GM12878 (cell line): ENCODE results near the gene MTRF1L. TPM values are rescaled to one million over a fixed set of nuclear protein-coding genes. Genes with fewer than 3 reads are reported as not detected.

ENCODE experiments used
- ATAC-seq: fragments of 200-7000 bp; cut with Tn5 transposase; 3 replicates; pipeline ENCODE4 v1.9.1; 2020; ENCODE audit warnings: mild to moderate bottlenecking, moderate library complexity
- BruUV-seq: library from RNA; stranded (reverse); fragments of 400-500 nt; replicated peaks from 2 replicates; lab custom pipeline; 2021; lab: Mats Ljungman, UMichigan
- CTCF ChIA-PET: fragments of 300-600 bp; sonication (Branson Sonifier 250); formaldehyde crosslinking; extraction: SDS; loops from one replicate; lab custom pipeline; 2021; ENCODE audit warnings: inconsistent platforms; lab: Yijun Ruan, JAX
- POLR2A ChIA-PET: fragments of 350-600 bp; formaldehyde crosslinking; extraction: SDS; loops from one replicate; lab custom pipeline; 2021; ENCODE audit warnings: inconsistent platforms; lab: Charles Lee
- RAD21 ChIA-PET: fragments of 300-600 bp; sonication (Branson Sonifier 250); formaldehyde crosslinking; loops from one replicate; lab custom pipeline; 2023; ENCODE audit warnings: antibody characterized with exemption; ENCODE audit not compliant: unreplicated experiment; lab: Charles Lee
- SMC1A ChIA-PET: fragments of 300-600 bp; sonication (Branson Sonifier 250); formaldehyde crosslinking; loops from one replicate; lab custom pipeline; 2023; ENCODE audit not compliant: unreplicated experiment, uncharacterized antibody; lab: Charles Lee
- DNase-seq: peaks from one replicate; pipeline ENCODE4 v3.0.0-alpha.2; 2011; ENCODE audit warnings: low read depth, low spot score
- FAIRE-seq: peaks from 3 replicates; lab custom pipeline; 2011; peaks lifted over from hg19 to GRCh38; lab: Jason Lieb, UNC
- H2AFZ ChIP-seq: 2 replicates; pipeline ENCODE4 v1.6.0; 2011; ENCODE audit warnings: low read depth, low read length, control low read depth; ENCODE audit not compliant: control insufficient read depth
- H3K27ac ChIP-seq: 2 replicates; pipeline ENCODE4 v1.5.1; 2011; ENCODE audit warnings: control low read depth; ENCODE audit not compliant: control insufficient read depth, insufficient read depth
- H3K27me3 ChIP-seq, 2 experiments: replicated peaks in 1 of 2; 2 replicates each; pipeline versions ENCODE4 v1.6.0 to v1.6.1; 2011; ENCODE audit warnings: low read length in 1 of 2; ENCODE audit not compliant: control insufficient read depth in 2 of 2, insufficient read depth in 2 of 2
- H3K36me3 ChIP-seq, 2 experiments: 2 replicates each; pipeline ENCODE4 v1.5.1; 2011; ENCODE audit warnings: low read length in 1 of 2; ENCODE audit not compliant: control insufficient read depth in 2 of 2, insufficient read depth in 2 of 2
- H3K4me1 ChIP-seq: 2 replicates; pipeline ENCODE4 v1.6.1; 2011; ENCODE audit warnings: mild to moderate bottlenecking, low read length, moderate library complexity, mixed read lengths; ENCODE audit not compliant: control insufficient read depth, insufficient read depth
- H3K4me2 ChIP-seq: 2 replicates; pipeline ENCODE4 v1.6.0; 2011; ENCODE audit warnings: control low read depth; ENCODE audit not compliant: control insufficient read depth, insufficient read depth
- H3K4me3 ChIP-seq: fragments of 200-600 bp; sonication (generic); 2 replicates; pipeline ENCODE4 v1.5.1; 2016
- H3K79me2 ChIP-seq: 2 replicates; pipeline ENCODE4 v1.6.0; 2011; ENCODE audit warnings: low read length; ENCODE audit not compliant: control insufficient read depth, insufficient read depth
- H3K9ac ChIP-seq: 2 replicates; pipeline ENCODE4 v1.8.0; 2011; ENCODE audit warnings: low read length, control low read depth, mixed read lengths; ENCODE audit not compliant: control insufficient read depth, insufficient read depth
- H3K9me3 ChIP-seq: replicated peaks from 3 replicates; pipeline ENCODE4 v1.5.1; 2011; ENCODE audit warnings: mild to moderate bottlenecking, low read length; ENCODE audit not compliant: control insufficient read depth, insufficient read depth
- H4K20me1 ChIP-seq: 2 replicates; pipeline ENCODE4 v1.6.0; 2011; ENCODE audit not compliant: control insufficient read depth, insufficient read depth
- ATF7 ChIP-seq: fragments of 450-650 bp; IDR thresholded peaks from 2 replicates; pipeline ENCODE4 v1.6.1; 2016; ENCODE audit warnings: low read depth, mild to moderate bottlenecking
- BCL11A ChIP-seq: IDR thresholded peaks from 2 replicates; pipeline ENCODE4 v1.6.1; 2011; ENCODE audit warnings: low read depth, low read length
- FOXK2 ChIP-seq: fragments of 450-650 bp; IDR thresholded peaks from 2 replicates; pipeline ENCODE4 v1.6.1; 2017; ENCODE audit warnings: mild to moderate bottlenecking, moderate library complexity
- GABPA ChIP-seq: IDR thresholded peaks from 2 replicates; pipeline ENCODE4 v1.6.1; 2014; ENCODE audit warnings: antibody characterized with exemption, low read depth, mild to moderate bottlenecking, inconsistent platforms
- HDGF ChIP-seq: fragments of 450-650 bp; IDR thresholded peaks from 2 replicates; pipeline ENCODE4 v1.6.1; 2016; ENCODE audit warnings: antibody characterized with exemption
- IRF4 ChIP-seq: IDR thresholded peaks from 2 replicates; pipeline ENCODE4 v1.6.1; 2011; ENCODE audit warnings: low read depth, low read length
- MAX ChIP-seq: IDR thresholded peaks from 2 replicates; pipeline ENCODE4 v1.6.1; 2012; ENCODE audit warnings: low read depth, low read length, improper control_type of control experiment
- SIN3A ChIP-seq: IDR thresholded peaks from 2 replicates; pipeline ENCODE4 v1.6.1; 2012; ENCODE audit warnings: low read depth, low read length, improper control_type of control experiment
- SIX5 ChIP-seq: IDR thresholded peaks from 2 replicates; pipeline ENCODE4 v1.6.1; 2011; ENCODE audit warnings: mild to moderate bottlenecking, low read depth, low read length, moderate library complexity; ENCODE audit not compliant: severe bottlenecking
- SRF ChIP-seq, 2 experiments: IDR thresholded peaks; 2 replicates each; pipeline ENCODE4 v1.6.1; 2011; ENCODE audit warnings: low read depth in 2 of 2, low read length in 2 of 2, mild to moderate bottlenecking in 1 of 2, moderate library complexity in 1 of 2
- ZNF384 ChIP-seq: IDR thresholded peaks from 2 replicates; pipeline ENCODE4 v1.6.1; 2012; ENCODE audit warnings: low read depth, mild to moderate bottlenecking, low read length, improper control_type of control experiment, borderline replicate concordance
- WGBS: methylation state at CpG from one replicate; pipeline ENCODE4 v1.1.6; 2016; ENCODE audit warnings: low lambda C conversion rate; ENCODE audit not compliant: insufficient replicate concordance, insufficient coverage; ENCODE audit errors: missing lambda C conversion rate; 5-methylcytosine and 5-hydroxymethylcytosine counted together
- in situ Hi-C: fragments of 300-500 bp; cut with MboI; formaldehyde crosslinking; loops from 9 replicates; pipeline ENCODE4 v1.14.3; 2018; ENCODE audit warnings: mixed read lengths
- intact Hi-C: fragments of 100-400 bp; cut with micrococcal nuclease; formaldehyde crosslinking; loops from one replicate; pipeline ENCODE4 v1.14.2; 2022; ENCODE audit not compliant: unreplicated experiment
- polyA plus RNA-seq, 11 experiments: library from polyadenylated mRNA; depleted of rRNA in 4 of 11; unstranded in 6 of 11; stranded (reverse) in 5 of 11; fragments of >200 nt; fragmentation: Nextera tagmentation in 4 of 11; fragmentation: Illumina TruSeq in 1 of 11; extraction: Ambion mirVana in 4 of 11; extraction: Trizol in 1 of 11; gene quantifications; 1 replicate in 1 of 11; 2 replicates in 10 of 11; pipeline versions ENCODE4 v1.2.1 to v1.2.3, GENCODE V29; 2011 to 2016; ENCODE audit warnings: inconsistent platforms in 2 of 11, missing spikeins in 2 of 11, low read depth in 1 of 11
- total RNA-seq, 4 experiments: library from RNA; depleted of rRNA in 3 of 4; stranded (reverse); fragments of >200 nt in 3 of 4; fragmentation: Illumina TruSeq in 1 of 4; extraction: Trizol in 1 of 4; gene quantifications; 2 replicates each; pipeline versions ENCODE4 v1.2.1 to v1.2.3, GENCODE V29; 2013 to 2021
- TF ChIP-seq, protein P1 (sequence below): IDR thresholded peaks from 2 replicates; pipeline ENCODE4 v1.6.1; 2011; ENCODE audit warnings: mild to moderate bottlenecking, low read depth, low read length, moderate library complexity; ENCODE audit not compliant: insufficient replicate concordance
- TF ChIP-seq, protein P2 (sequence below): fragments of 150-350 bp; IDR thresholded peaks from 2 replicates; pipeline ENCODE4 v1.6.1; 2014; ENCODE audit warnings: mild to moderate bottlenecking, low read depth, low read length

The MTRF1L gene
- total and polyA plus RNA-seq, 10 of the 15 experiments (the other 5 are each of a cell fraction or from before 2014, with no cell fraction given) = 5.1 to 21.6 (median 16.1) TPM

DNA sequence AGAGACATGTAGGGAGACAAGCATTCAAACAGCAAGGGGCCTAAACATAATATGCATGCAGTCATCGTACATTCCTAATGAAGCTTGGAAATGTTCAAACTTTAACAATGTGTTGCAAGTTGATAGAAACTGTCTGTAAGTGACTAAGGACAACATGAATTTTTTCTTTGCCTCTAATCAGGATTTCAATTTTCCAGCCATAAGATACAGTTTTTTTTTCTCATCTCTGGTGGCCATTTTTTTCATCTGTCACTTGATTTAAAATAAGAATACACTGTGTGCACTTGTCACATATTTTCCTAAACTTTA is 22.2 kb upstream of the MTRF1L start:
- no peak overlapping the region for H2AFZ ChIP-seq
- FAIRE-seq (peak; percentile 49), DNase-seq (no peak), ATAC-seq (no peak)
- H3K9me3 ChIP-seq = no peaks in the 10 kb centered on the region
- POLR2A ChIA-PET = interaction anchor here (0.7 kb wide), 2 partner anchors 75 to 210 kb away, joined by 4 read pairs; no protein-coding TSS in a partner anchor
- no peaks in the 10 kb centered on the region for H3K4me1 ChIP-seq
- RAD21 ChIA-PET = interaction anchor here (0.8 to 2.4 kb wide), 5 partner anchors 51 to 83 kb away, joined by 3 to 16 read pairs (median 5); no protein-coding TSS in a partner anchor
- WGBS = 0% methylated on average over 1 of the region's 1 CpG
- no TSS peak for BruUV-seq
- H3K4me3 ChIP-seq = no peak overlapping the region
- in situ Hi-C loops (loop anchor here (5.0 kb wide), 1 partner anchor 157 kb away; no protein-coding TSS in a partner anchor), intact Hi-C loops (loop anchor here (1.0 to 10.0 kb wide), 4 partner anchors 52 to 470 kb away; no protein-coding TSS in a partner anchor)
- CTCF ChIA-PET = interaction anchor here (0.7 to 4.9 kb wide), 17 partner anchors 15 to 326 kb away, joined by 3 to 47 read pairs (median 4); partner anchors contain the start of gene VIP
- no peaks in the 10 kb centered on the region; a peak in 1 of 4 replicates for H3K27me3 ChIP-seq
- no peaks in the 10 kb centered on the region for H3K36me3 ChIP-seq
- SMC1A ChIA-PET = interaction anchor here (0.6 to 3.4 kb wide), 5 partner anchors 23 to 77 kb away, joined by 3 to 23 read pairs (median 7); no protein-coding TSS in a partner anchor
- no peak overlapping the region for H3K4me2 ChIP-seq
- no peak overlapping the region for H3K27ac ChIP-seq
- H3K79me2 ChIP-seq = no peaks in the 10 kb centered on the region
- TF ChIP-seq SIN3A (no peak), FOXK2 (no peak), ATF7 (no peak), MAX (no peak)
- H4K20me1 ChIP-seq = no peaks in the 10 kb centered on the region
- H3K9ac ChIP-seq = no peak overlapping the region

DNA sequence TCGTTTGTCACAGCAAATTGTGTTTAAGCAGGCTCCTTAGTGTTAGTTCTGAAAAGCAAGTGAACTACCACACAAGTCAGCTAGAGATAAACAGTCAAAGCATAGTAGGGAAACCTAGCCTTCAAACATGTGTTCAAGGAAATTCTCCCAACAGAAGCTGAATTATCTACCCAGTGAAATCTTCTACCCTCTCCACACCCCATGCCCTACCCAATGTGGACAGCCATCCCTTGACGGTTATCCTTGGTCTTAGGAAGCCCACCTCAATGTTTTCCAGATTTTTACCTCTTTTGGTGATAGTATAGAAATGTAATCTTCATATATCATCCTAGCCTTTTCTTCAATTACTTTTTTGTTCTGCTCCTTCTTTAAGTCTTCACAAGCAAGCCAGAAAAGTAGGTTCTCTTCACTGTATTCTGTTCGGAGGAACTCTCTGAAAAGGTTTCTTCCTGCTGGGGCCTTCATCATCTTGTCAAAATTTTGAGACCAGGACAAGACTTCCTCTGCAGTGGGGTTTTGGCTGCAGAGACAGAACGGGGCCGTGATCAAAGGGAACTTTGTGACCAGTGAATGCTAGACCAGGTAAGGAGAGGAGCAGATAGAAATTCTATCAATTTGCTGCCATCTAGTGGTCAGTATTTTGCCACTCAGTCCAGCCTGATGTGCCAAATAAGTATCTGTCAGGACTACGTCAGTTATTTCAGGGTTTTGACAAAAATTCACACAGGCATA is 21.6 kb upstream of the MTRF1L start:
- ChIA-PET CTCF (interaction anchor here (0.7 to 4.9 kb wide), 19 partner anchors 16 to 274 kb away, joined by 3 to 47 read pairs (median 4); partner anchors contain the start of gene VIP), RAD21 (interaction anchor here (0.8 to 1.8 kb wide), 3 partner anchors 51 to 73 kb away, joined by 5 to 16 read pairs (median 5); no protein-coding TSS in a partner anchor), POLR2A (no interaction called here), SMC1A (interaction anchor here (0.6 to 3.4 kb wide), 4 partner anchors 23 to 76 kb away, joined by 3 to 23 read pairs (median 6); no protein-coding TSS in a partner anchor)
- DNase-seq = peak; percentile 45
- in situ Hi-C loops (loop anchor here (5.0 kb wide), 1 partner anchor 157 kb away; no protein-coding TSS in a partner anchor), intact Hi-C loops (loop anchor here (1.0 to 10.0 kb wide), 4 partner anchors 52 to 469 kb away; no protein-coding TSS in a partner anchor)
- H3K27me3 ChIP-seq = no peaks in the 10 kb centered on the region; a peak in 1 of 4 replicates
- no peak overlapping the region for H3K4me2 ChIP-seq
- H3K27ac ChIP-seq = no peak overlapping the region
- FAIRE-seq = peak; percentile 87
- H3K36me3 ChIP-seq = no peaks in the 10 kb centered on the region
- BruUV-seq = no TSS peak
- ATAC-seq = peak; percentile 100
- H4K20me1 ChIP-seq = no peaks in the 10 kb centered on the region
- H3K4me3 ChIP-seq = no peak overlapping the region
- H2AFZ ChIP-seq = no peak overlapping the region
- H3K4me1 ChIP-seq = no peaks in the 10 kb centered on the region
- under 1% methylated on average over 6 of the region's 6 CpGs for WGBS
- H3K79me2 ChIP-seq = no peaks in the 10 kb centered on the region
- no peak overlapping the region for H3K9ac ChIP-seq
- H3K9me3 ChIP-seq = no peaks in the 10 kb centered on the region
- TF ChIP-seq HDGF (no peak), SRF (IDR thresholded peaks at IDR 0.05; ENCODE audit: low read depth in 2 of 2, low read length in 2 of 2) (no peak), BCL11A (no peak), ZNF384 (no peak), SIX5 (no peak), SIN3A (no peak), GABPA (no peak), IRF4 (no peak)
- TF ChIP-seq, protein P1, sequence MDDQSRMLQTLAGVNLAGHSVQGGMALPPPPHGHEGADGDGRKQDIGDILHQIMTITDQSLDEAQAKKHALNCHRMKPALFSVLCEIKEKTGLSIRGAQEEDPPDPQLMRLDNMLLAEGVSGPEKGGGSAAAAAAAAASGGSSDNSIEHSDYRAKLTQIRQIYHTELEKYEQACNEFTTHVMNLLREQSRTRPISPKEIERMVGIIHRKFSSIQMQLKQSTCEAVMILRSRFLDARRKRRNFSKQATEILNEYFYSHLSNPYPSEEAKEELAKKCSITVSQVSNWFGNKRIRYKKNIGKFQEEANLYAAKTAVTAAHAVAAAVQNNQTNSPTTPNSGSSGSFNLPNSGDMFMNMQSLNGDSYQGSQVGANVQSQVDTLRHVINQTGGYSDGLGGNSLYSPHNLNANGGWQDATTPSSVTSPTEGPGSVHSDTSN = no peak
- TF ChIP-seq, protein P2, sequence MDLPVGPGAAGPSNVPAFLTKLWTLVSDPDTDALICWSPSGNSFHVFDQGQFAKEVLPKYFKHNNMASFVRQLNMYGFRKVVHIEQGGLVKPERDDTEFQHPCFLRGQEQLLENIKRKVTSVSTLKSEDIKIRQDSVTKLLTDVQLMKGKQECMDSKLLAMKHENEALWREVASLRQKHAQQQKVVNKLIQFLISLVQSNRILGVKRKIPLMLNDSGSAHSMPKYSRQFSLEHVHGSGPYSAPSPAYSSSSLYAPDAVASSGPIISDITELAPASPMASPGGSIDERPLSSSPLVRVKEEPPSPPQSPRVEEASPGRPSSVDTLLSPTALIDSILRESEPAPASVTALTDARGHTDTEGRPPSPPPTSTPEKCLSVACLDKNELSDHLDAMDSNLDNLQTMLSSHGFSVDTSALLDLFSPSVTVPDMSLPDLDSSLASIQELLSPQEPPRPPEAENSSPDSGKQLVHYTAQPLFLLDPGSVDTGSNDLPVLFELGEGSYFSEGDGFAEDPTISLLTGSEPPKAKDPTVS = no peak
